OCI-LY1 (cell line): ENCODE results near the gene PRCP.
A peak's percentile ranks its signal among the peaks of the same experiment; 100 is the strongest.

Source experiments
- H2AFZ ChIP-seq: fragments of 200-600 bp; sonication (generic), shearing (Covaris generic); 2 replicates; pipeline ENCODE4 v1.6.0; 2014; ENCODE audit warnings: antibody characterized with exemption, mild to moderate bottlenecking, low read length
- H3F3A ChIP-seq: fragments of 200-600 bp; sonication (generic), shearing (Covaris generic); 2 replicates; pipeline ENCODE4 v1.6.0; 2014; ENCODE audit warnings: mild to moderate bottlenecking, antibody characterized with exemption, low read length, moderate library complexity; ENCODE audit not compliant: insufficient read depth
- H3K27ac ChIP-seq: fragments of 200-600 bp; sonication (generic); 2 replicates; pipeline ENCODE4 v1.5.1; 2014; ENCODE audit warnings: low read length, mixed run types, mild to moderate bottlenecking, low read depth; ENCODE audit not compliant: poor library complexity, severe bottlenecking
- H3K27me3 ChIP-seq: fragments of 200-600 bp; sonication (generic); 2 replicates; pipeline ENCODE4 v1.6.0; 2014; ENCODE audit warnings: antibody characterized with exemption, mild to moderate bottlenecking, low read length, moderate library complexity; ENCODE audit not compliant: insufficient read depth
- H3K36me3 ChIP-seq: fragments of 200-600 bp; sonication (generic); 2 replicates; pipeline ENCODE4 v1.6.1; 2014; ENCODE audit warnings: mild to moderate bottlenecking, antibody characterized with exemption, low read length, moderate library complexity, mixed read lengths; ENCODE audit not compliant: insufficient read depth
- H3K4me1 ChIP-seq: fragments of 200-600 bp; sonication (generic); 2 replicates; pipeline ENCODE4 v1.5.1; 2014; ENCODE audit warnings: mild to moderate bottlenecking, low read length, moderate library complexity; ENCODE audit not compliant: insufficient read depth, severe bottlenecking
- H3K4me2 ChIP-seq: fragments of 200-600 bp; sonication (generic), shearing (Covaris generic); 2 replicates; pipeline ENCODE4 v1.6.1; 2014; ENCODE audit warnings: low read length
- H3K4me3 ChIP-seq: fragments of 200-600 bp; sonication (generic); 2 replicates; pipeline ENCODE4 v1.5.1; 2014; ENCODE audit warnings: low read length, low read depth, mild to moderate bottlenecking, mixed read lengths; ENCODE audit not compliant: poor library complexity, severe bottlenecking
- H3K79me2 ChIP-seq: fragments of 200-600 bp; shearing (Covaris generic); 2 replicates; pipeline ENCODE4 v1.6.1; 2016; ENCODE audit warnings: mixed run types, low read length, mixed read lengths; ENCODE audit not compliant: insufficient read depth
- H3K9ac ChIP-seq: fragments of 200-600 bp; sonication (generic), shearing (Covaris generic); 2 replicates; pipeline ENCODE4 v1.6.1; 2014; ENCODE audit warnings: mild to moderate bottlenecking, low read length, mixed read lengths
- H3K9me2 ChIP-seq: fragments of 200-600 bp; sonication (generic), shearing (Covaris generic); 2 replicates; pipeline ENCODE4 v1.6.1; 2014; ENCODE audit warnings: low read depth, mild to moderate bottlenecking, low read length, mixed read lengths
- H3K9me3 ChIP-seq: fragments of 200-600 bp; shearing (Covaris generic); 2 replicates; pipeline ENCODE4 v1.6.1; 2014; ENCODE audit warnings: low read length, mixed read lengths
- H4K20me1 ChIP-seq: fragments of 200-600 bp; sonication (generic), shearing (Covaris generic); 2 replicates; pipeline ENCODE4 v1.6.0; 2016; ENCODE audit warnings: mild to moderate bottlenecking, low read length; ENCODE audit not compliant: insufficient read depth
- CTCF ChIP-seq: fragments of 200-600 bp; sonication (generic), shearing (Covaris generic); IDR thresholded peaks from 2 replicates; pipeline ENCODE4 v1.5.1; 2017; ENCODE audit warnings: mild to moderate bottlenecking, antibody characterized with exemption, low read length, moderate library complexity, mixed read lengths
- EZH2 ChIP-seq: fragments of 200-600 bp; sonication (generic), shearing (Covaris generic); IDR thresholded peaks from 2 replicates; pipeline ENCODE4 v1.8.0; 2017; ENCODE audit warnings: borderline replicate concordance, mixed run types, mild to moderate bottlenecking, antibody characterized with exemption, low read length, moderate library complexity, mixed read lengths

PRCP gene

GRCh38 chr11:82930734-82931133 lies 30.5 kb upstream of the PRCP start:
- Histone ChIP-seq H3K27ac (peak overlapping the region; percentile 90), H3F3A (no peaks in the 10 kb centered on the region), H3K9me3 (no peaks in the 10 kb centered on the region), H3K27me3 (no peaks in the 10 kb centered on the region), H3K4me1 (peaks cover 34% of the 10 kb centered on the region), H3K4me2 (peak overlapping the region; percentile 50), H3K9me2 (no peaks in the 10 kb centered on the region), H3K36me3 (peaks cover 60% of the 10 kb centered on the region), H4K20me1 (no peaks in the 10 kb centered on the region), H3K4me3 (no peak overlapping the region), H2AFZ (0 out of 2 replicates have a peak overlapping the region, but pooled peaks have one; percentile 50), H3K9ac (peak overlapping the region; percentile 64), H3K79me2 (no peaks in the 10 kb centered on the region)
- TF ChIP-seq CTCF (no peak), EZH2 (no peak)

GRCh38 chr11:82930229-82930628 lies 30.0 kb upstream of the PRCP start:
- Histone ChIP-seq H3K4me3 (peak overlapping the region; percentile 3), H3K36me3 (peaks cover 60% of the 10 kb centered on the region), H3K27me3 (no peaks in the 10 kb centered on the region), H3K9me3 (no peaks in the 10 kb centered on the region), H3K79me2 (no peaks in the 10 kb centered on the region), H3K4me2 (peak overlapping the region; percentile 54), H3K9ac (peak overlapping the region; percentile 64), H2AFZ (no peak overlapping the region), H3K4me1 (peaks cover 34% of the 10 kb centered on the region), H3K9me2 (no peaks in the 10 kb centered on the region), H4K20me1 (no peaks in the 10 kb centered on the region), H3F3A (no peaks in the 10 kb centered on the region), H3K27ac (peak overlapping the region; percentile 90)
- TF ChIP-seq EZH2 (no peak), CTCF (no peak)

- Histone ChIP-seq H3K79me2 (no peaks in the 10 kb centered on the region), H3K9ac (no peak overlapping the region), H3K27ac (peak overlapping the region; percentile 5), H3K36me3 (peaks cover 58% of the 10 kb centered on the region), H4K20me1 (no peaks in the 10 kb centered on the region), H3K4me3 (no peak overlapping the region), H3K9me3 (no peaks in the 10 kb centered on the region), H3K27me3 (no peaks in the 10 kb centered on the region), H3F3A (no peaks in the 10 kb centered on the region), H2AFZ (no peak overlapping the region), H3K9me2 (no peaks in the 10 kb centered on the region), H3K4me2 (no peak overlapping the region), H3K4me1 (peaks cover 45% of the 10 kb centered on the region)
- no peak for TF ChIP-seq EZH2
- no peak for TF ChIP-seq CTCF
Observed at GRCh38 chr11:82929121-82929520, 28.9 kb upstream of the PRCP start.
